Measurements from ENCODE around the gene TF.

Gene TF

DNA sequence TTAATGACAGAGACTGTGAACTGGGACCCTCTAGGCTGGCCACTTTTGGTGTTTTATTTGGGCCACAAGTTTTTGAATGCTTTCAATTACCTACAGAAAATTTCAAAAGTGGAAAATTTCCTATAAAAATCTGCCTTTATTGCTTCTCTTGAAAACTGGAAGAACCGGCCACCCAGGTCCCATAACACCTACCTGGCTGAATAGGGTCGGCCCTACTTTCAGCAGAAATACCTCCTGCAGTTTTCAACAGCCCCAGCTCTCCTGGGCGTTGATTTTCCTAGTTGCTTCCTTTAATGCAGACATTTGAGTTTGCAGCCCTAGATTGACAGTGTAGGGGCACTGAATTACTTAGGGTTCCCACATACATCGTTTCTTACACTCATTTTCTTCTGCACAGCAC lies 58.7 kb downstream of the TF start:
- peak overlapping the region; percentile 71 for H3K27ac ChIP-seq

DNA sequence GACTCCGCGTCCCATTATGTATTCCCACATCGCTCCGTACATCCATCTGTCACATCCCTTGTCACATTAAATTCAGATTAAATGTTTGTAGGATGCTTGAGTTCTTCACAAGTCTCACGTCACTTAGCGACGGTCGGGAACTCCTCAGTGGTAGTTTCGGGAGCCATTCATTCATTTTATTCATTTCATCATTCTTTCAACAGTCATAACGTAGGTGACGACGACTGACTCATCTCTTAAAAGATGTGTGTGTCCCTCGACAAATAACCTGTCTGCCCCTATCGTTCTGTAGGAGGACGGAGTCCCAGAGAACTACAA lies 59.1 kb downstream of the TF start:
- peak overlapping the region; percentile 71 for H3K27ac ChIP-seq
- TF ChIP-seq, protein P1, sequence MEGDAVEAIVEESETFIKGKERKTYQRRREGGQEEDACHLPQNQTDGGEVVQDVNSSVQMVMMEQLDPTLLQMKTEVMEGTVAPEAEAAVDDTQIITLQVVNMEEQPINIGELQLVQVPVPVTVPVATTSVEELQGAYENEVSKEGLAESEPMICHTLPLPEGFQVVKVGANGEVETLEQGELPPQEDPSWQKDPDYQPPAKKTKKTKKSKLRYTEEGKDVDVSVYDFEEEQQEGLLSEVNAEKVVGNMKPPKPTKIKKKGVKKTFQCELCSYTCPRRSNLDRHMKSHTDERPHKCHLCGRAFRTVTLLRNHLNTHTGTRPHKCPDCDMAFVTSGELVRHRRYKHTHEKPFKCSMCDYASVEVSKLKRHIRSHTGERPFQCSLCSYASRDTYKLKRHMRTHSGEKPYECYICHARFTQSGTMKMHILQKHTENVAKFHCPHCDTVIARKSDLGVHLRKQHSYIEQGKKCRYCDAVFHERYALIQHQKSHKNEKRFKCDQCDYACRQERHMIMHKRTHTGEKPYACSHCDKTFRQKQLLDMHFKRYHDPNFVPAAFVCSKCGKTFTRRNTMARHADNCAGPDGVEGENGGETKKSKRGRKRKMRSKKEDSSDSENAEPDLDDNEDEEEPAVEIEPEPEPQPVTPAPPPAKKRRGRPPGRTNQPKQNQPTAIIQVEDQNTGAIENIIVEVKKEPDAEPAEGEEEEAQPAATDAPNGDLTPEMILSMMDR (conservative IDR thresholded peaks at IDR 0.05), result no peak

More for the DNA sequence above, 58.7 kb downstream of the TF start:
- TF ChIP-seq, protein P1 (conservative IDR thresholded peaks at IDR 0.05), result no peak

DNA sequence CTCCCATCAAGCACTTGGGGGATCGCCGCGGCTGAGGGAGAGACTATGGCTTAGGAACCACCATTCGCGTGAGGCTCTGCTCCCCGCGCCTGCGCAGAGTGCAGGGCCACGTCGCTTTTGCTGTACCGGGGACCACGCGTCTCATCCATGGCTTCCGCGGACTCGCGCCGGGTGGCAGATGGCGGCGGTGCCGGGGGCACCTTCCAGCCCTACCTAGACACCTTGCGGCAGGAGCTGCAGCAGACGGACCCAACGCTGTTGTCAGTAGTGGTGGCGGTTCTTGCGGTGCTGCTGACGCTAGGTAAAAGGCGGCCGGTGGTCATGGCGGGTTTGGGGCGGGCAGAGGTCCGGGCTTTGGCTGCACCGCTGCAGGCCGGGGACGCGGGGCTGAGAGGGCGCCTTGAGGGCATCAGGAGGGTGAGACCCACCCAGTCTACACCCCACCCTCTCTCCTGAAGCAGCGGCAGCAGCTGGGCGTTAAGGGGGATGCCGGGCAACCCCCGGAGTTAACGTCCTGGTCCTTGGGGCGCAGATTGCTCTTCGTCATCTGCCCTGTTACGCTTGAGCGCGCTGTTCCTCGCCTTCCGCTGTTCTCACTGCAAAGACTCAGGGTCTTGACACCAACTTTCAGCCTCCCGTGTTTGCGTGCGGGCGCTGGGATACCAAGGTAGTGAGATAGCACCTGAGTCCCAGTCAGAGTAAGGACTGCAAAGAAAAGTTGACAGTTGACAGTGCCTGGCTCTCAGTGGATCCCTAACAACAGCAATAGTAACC lies 59.7 kb downstream of the TF start, which contains the start of gene SRPRB:
Gene SRPRB (plus strand): TSS at position 114 of the 774 bp plus-strand sequence. CDS start 34 bp downstream, at position 148.
- TF ChIP-seq, protein P1 (conservative IDR thresholded peaks at IDR 0.05), result no peak
- H3K27ac ChIP-seq, result peak within 1 kb of the TSS; percentile 71

DNA sequence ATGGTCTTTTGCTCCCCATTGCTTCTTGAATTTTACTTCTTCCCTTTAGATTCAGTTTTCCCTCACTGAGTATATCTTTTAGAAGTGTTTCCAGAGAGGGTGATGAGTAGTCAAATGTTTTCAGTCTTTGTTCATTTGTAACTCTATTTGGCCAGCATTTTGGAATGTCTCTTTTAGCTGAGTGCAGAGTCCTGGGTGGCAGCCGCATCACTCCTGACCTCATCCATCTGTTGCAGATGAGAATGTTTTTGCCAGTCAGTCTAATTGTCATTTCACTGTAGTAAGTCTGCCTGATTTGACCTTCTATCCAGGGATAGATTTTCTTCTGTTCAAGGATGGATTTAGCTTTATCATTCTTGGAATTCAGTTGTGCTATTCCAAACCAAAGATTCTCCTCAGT lies 66.7 kb downstream of the TF start:
- H3K27ac ChIP-seq, result no peak overlapping the region

DNA sequence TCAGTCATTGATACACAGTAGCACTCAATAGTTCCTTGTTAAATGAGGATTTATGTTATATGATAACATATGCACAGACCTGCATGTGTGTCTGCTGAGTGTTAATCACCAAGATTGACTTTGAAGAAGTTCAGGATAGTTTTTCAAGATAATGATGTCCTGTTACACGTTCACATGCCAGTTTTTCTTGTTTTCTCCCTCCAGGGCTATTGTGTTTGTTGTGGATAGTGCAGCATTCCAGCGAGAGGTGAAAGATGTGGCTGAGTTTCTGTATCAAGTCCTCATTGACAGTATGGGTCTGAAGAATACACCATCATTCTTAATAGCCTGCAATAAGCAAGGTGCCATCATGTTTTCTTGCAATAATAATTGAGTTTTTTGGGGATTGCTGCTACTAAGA lies 69.2 kb downstream of the TF start:
- TF ChIP-seq, protein P1 (conservative IDR thresholded peaks at IDR 0.05), result no peak
- no peak overlapping the region; the same call in 1 of the 2 replicates for H3K27ac ChIP-seq

More for the DNA sequence above, 66.7 kb downstream of the TF start:
- TF ChIP-seq, protein P1 (conservative IDR thresholded peaks at IDR 0.05), result no peak

DNA sequence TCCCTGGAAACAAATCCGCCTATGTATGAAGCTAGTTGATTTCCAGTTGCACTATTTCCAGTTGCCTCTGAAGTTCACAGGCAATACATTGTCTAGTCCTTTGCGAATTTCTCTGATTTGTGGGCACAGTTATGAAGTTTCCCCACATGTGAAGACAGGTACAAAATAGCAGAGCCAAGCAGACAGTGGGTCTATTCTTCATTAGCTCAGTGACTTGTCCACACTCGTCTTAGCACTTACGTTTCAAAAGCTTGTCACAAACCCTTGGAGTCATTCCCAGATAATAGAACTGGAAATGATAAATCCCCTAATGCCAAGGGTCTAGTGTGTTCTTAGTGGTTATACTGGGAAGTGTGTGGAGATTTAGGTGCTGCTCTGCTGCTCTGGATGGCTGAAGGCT lies 73.9 kb downstream of the TF start:
- H3K27ac ChIP-seq, result no peak overlapping the region
- TF ChIP-seq, protein P1 (conservative IDR thresholded peaks at IDR 0.05), result no peak

DNA sequence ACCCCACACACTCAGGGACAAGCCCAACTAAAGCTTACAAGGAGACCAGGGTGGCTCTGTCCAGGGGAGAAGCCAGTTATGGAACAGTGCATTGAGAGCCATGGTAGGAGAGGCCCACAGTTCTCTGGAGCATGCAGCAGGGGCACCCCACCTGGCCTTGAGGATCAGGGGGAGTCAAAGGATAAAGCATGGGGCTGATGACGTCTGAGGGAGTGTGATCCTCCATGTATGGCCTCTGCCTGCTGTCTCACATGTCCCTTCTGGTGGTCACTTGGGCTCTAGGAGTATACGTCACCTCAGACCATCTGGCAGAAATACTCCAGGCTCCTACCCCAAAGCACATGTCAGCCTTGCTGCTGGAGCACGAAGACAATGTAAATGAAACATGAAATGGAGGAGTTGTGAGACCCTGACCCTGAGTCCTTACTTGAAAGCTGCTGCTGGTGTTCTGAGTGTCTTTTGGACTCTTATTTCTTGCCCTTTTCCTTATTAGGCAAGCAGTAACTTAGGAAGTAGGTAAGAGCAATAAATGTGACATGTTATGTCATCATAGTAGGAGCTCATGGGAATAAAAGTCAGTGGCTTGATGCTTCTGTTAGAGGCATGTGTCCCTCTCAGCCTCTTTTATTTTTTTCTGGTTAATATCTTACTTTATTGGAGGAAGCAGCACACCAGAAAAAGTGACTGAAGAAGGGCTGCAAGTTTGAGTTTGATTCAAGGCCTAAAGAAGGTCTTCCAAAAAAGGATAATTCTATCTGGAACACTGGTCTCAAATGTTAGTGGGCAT lies 74.9 kb downstream of the TF start:
- H3K27ac ChIP-seq, result no peak overlapping the region
- TF ChIP-seq, protein P1 (conservative IDR thresholded peaks at IDR 0.05), result no peak

Data from VCaP (cell line).